GM19193 (cell line): Measurements from ENCODE around the gene USP20.

ENCODE experiments used
- POLR2A ChIP-seq: IDR thresholded peaks from 4 replicates; pipeline ENCODE4 v1.6.1; 2011; ENCODE audit not compliant: insufficient read depth, insufficient read length; ENCODE audit errors: extremely low read depth

USP20 gene

DNA sequence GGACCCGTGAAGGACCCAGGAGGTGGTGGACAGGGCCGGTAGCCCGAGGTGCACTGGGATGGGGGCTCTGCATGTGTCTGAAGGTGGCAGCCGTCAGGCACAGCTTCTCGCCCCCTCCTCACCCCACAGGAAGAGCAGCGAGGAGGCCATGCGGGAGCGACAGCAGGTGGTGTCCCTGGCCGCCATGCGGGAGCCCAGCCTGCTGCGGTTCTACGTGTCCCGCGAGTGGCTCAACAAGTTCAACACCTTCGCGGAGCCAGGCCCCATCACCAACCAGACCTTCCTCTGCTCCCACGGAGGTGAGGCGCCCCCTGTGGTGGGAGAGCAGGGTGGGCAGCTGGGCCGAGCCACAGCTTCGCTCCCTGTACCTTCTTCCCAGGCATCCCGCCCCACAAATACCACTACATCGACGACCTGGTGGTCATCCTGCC is 39.9 kb downstream of the USP20 start:
- no peak for TF ChIP-seq POLR2A

DNA sequence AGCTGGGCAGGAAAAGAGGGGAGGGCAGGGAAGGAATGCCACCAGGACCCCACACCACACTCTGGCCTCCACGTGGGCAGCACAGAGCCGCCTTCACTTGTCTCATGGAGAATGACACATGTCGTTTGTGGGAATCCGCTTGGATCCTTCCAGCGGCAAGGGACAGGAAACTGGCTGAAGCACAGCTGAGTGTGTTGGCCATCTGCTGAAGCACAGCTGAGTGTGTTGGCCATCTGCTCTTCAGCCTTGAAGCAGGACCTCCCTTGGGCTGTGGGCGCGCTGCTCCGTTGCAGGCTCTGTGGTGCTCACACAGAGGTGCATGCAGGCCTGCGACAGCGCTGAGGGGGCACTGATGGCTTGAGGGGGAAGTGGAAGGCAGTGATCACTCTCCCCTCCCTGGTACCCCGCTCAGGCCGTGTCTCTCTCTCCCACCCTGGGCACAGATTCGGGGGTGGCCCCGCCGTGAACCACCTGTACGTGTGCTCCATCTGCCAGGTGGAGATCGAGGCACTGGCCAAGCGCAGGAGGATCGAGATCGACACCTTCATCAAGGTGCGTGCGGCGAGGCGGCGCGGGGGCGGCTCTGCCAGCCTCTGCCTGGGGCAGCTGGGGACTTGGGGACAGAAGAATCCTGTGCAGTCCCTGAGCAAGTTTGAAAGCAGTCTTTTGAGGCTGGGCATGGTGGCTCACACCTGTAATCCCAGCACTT is 40.6 kb downstream of the USP20 start:
- no peak for TF ChIP-seq POLR2A

DNA sequence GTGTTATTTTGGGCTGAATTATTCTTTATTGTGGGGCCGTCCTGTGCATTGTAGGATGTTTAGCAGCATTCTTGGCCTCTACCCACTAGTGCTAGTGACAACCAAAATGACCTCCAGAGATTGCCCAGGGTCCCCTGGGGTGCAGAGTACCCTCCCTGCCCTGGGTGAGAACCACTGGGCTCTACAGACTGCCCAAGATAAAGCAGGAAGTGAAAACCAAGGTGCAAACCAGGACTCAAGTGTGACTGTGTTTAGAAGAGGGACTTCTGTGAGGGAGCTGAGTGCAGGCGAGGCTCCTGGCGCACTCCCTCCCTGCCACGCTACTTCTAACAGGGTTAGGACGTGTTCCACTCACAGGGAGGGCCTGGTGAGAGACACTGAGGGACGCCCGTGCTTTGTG is 41.6 kb downstream of the USP20 start:
- no peak for TF ChIP-seq POLR2A

- no peak for TF ChIP-seq POLR2A
Measured at GRCh38 chr9:129878291-129878690, 43.0 kb downstream of the USP20 start.

DNA sequence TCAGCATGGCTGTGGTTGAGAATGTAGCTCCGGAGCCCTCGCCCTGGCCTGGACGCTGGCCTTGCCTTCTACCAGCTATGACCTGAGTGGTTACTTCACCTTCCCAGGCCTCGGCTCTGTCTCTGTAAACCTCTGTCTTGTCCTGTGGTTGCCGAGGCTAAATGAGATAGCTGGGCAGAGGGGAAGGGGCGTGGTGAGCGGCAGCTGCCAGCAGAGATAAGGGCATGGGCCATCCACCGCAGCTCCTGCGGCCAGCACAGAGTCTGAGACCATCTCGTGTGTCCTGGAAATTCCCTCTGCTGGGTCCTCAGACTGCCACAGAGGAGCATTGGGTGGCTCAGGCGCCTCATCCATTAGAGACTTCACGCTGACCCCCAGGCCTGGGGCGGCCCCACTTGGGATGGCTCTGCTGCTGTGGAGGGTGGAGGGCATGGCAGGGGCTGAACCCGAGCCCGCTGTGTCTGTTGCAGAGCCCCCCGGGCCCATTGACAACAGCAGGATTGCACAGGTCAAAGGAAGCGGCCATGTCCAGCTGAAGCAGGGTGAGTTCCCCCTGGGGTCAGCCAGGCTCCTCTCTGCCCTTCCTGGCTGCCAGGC is 43.9 kb downstream of the USP20 start:
- no peak for TF ChIP-seq POLR2A

- TF ChIP-seq POLR2A: no peak
Measured at GRCh38 chr9:129879991-129880653, 44.9 kb downstream of the USP20 start.

- no peak for TF ChIP-seq POLR2A
Measured at GRCh38 chr9:129880654-129881546, 45.6 kb downstream of the USP20 start.

GRCh38 chr9:129881547-129882324 is 46.5 kb downstream of the USP20 start:
- TF ChIP-seq POLR2A: no peak

- TF ChIP-seq POLR2A: peak; percentile 74
Measured at GRCh38 chr9:129884220-129885017, 49.2 kb downstream of the USP20 start.

- TF ChIP-seq POLR2A: no peak
Measured at GRCh38 chr9:129885018-129885669, 49.9 kb downstream of the USP20 start.

GRCh38 chr9:129885670-129886106 is 50.4 kb downstream of the USP20 start:
- TF ChIP-seq POLR2A: no peak

- peak; percentile 65 for TF ChIP-seq POLR2A
Measured at GRCh38 chr9:129886226-129887174, 51.2 kb downstream of the USP20 start.
